HepG2 (cell line): ENCODE data around the gene ZNRD2. TPM values are rescaled to one million over a fixed set of nuclear protein-coding genes. Genes with fewer than 3 reads are reported as not detected.

ENCODE experiments used
- CHCHD3 ChIP-seq: sonication (generic); formaldehyde crosslinking; IDR thresholded peaks from 2 replicates; pipeline ENCODE4 v1.8.0; 2022; ENCODE audit warnings: mild to moderate bottlenecking, missing genetic modification reagents, moderate library complexity
- GZF1 ChIP-seq: sonication (generic); formaldehyde crosslinking; IDR thresholded peaks from 2 replicates; pipeline ENCODE4 v1.5.1; 2020; ENCODE audit warnings: mild to moderate bottlenecking, missing genetic modification reagents
- HMGXB4 ChIP-seq, 2 experiments: sonication (generic) in 1 of 2; formaldehyde crosslinking in 1 of 2; IDR thresholded peaks; 2 replicates each; pipeline versions ENCODE4 v1.4.0 to v1.6.1; 2018 to 2020; ENCODE audit warnings: missing genetic modification reagents in 2 of 2, borderline replicate concordance in 1 of 2, low read depth in 1 of 2, mild to moderate bottlenecking in 1 of 2, missing biosample characterization in 1 of 2
- KDM1A ChIP-seq: IDR thresholded peaks from 2 replicates; pipeline ENCODE4 v1.6.1; 2016; ENCODE audit warnings: missing compliant biosample characterization
- NFIB ChIP-seq: sonication (generic); formaldehyde crosslinking; IDR thresholded peaks from 2 replicates; pipeline ENCODE4 v1.9.0; 2021; ENCODE audit warnings: missing genetic modification reagents, mild to moderate bottlenecking, borderline replicate concordance
- PAF1 ChIP-seq: IDR thresholded peaks from 2 replicates; pipeline ENCODE4 v1.6.1; 2016; ENCODE audit warnings: missing genetic modification reagents, missing compliant biosample characterization
- SIX1 ChIP-seq: sonication (generic); formaldehyde crosslinking; IDR thresholded peaks from 2 replicates; pipeline ENCODE4 v1.4.0; 2020; ENCODE audit warnings: missing genetic modification reagents, borderline replicate concordance
- SOX6 ChIP-seq, 2 experiments: fragments of 450-650 bp in 1 of 2; sonication (generic) in 1 of 2; formaldehyde crosslinking in 1 of 2; IDR thresholded peaks; 2 replicates each; pipeline versions ENCODE4 v1.4.0 to v1.6.1; 2017 to 2020; ENCODE audit warnings: antibody characterized with exemption in 1 of 2, mild to moderate bottlenecking in 1 of 2, missing genetic modification reagents in 1 of 2
- STAG1 ChIP-seq: sonication (generic); formaldehyde crosslinking; IDR thresholded peaks from 2 replicates; pipeline ENCODE4 v1.4.0; 2020; ENCODE audit warnings: missing genetic modification reagents
- TFE3 ChIP-seq: IDR thresholded peaks from 2 replicates; pipeline ENCODE4 v1.6.1; 2016
- ZBED4 ChIP-seq: sonication (generic); formaldehyde crosslinking; IDR thresholded peaks from 2 replicates; pipeline ENCODE4 v1.4.0; 2020; ENCODE audit warnings: missing genetic modification reagents, borderline replicate concordance
- ZBTB43 ChIP-seq: sonication (generic); formaldehyde crosslinking; conservative IDR thresholded peaks from 2 replicates; pipeline ENCODE4 v1.4.0; 2020; ENCODE audit warnings: missing genetic modification reagents
- ZFP41 ChIP-seq: sonication (generic); formaldehyde crosslinking; IDR thresholded peaks from 2 replicates; pipeline ENCODE4 v1.4.0; 2020; ENCODE audit warnings: mild to moderate bottlenecking, missing genetic modification reagents, borderline replicate concordance
- ZNF543 ChIP-seq: sonication (generic); formaldehyde crosslinking; IDR thresholded peaks from 2 replicates; pipeline ENCODE4 v1.4.0; 2020; ENCODE audit warnings: mild to moderate bottlenecking, missing genetic modification reagents
- ZNF549 ChIP-seq: sonication (generic); formaldehyde crosslinking; IDR thresholded peaks from 2 replicates; pipeline ENCODE4 v1.5.0; 2020; ENCODE audit warnings: missing genetic modification reagents
- ZNF552 ChIP-seq: sonication (generic); formaldehyde crosslinking; IDR thresholded peaks from 2 replicates; pipeline ENCODE4 v1.9.0; 2022; ENCODE audit warnings: missing genetic modification reagents, mild to moderate bottlenecking, borderline replicate concordance
- ZNF670 ChIP-seq: sonication (generic); formaldehyde crosslinking; IDR thresholded peaks from 2 replicates; pipeline ENCODE4 v1.8.0; 2022; ENCODE audit warnings: mild to moderate bottlenecking, missing genetic modification reagents, borderline replicate concordance
- ZNF709 ChIP-seq: sonication (generic); formaldehyde crosslinking; IDR thresholded peaks from 2 replicates; pipeline ENCODE4 v1.5.0; 2020; ENCODE audit warnings: mild to moderate bottlenecking, missing genetic modification reagents
- ZNF775 ChIP-seq: sonication (generic); formaldehyde crosslinking; IDR thresholded peaks from 2 replicates; pipeline ENCODE4 v1.4.0; 2020; ENCODE audit warnings: missing genetic modification reagents, mild to moderate bottlenecking, moderate library complexity, borderline replicate concordance
- ZNF781 ChIP-seq: sonication (generic); formaldehyde crosslinking; IDR thresholded peaks from 2 replicates; pipeline ENCODE4 v1.5.1; 2020; ENCODE audit warnings: borderline replicate concordance, mild to moderate bottlenecking, missing genetic modification reagents; ENCODE audit errors: not compliant biosample characterization
- polyA plus RNA-seq, 8 experiments: library from polyadenylated mRNA; depleted of rRNA in 3 of 8; stranded (reverse) in 7 of 8; unstranded in 1 of 8; fragments of >200 nt; fragmentation: Illumina TruSeq in 4 of 8; extraction: Trizol in 4 of 8; gene quantifications; 2 replicates each; pipeline versions ENCODE4 v1.2.1 to v1.2.3, GENCODE V29; 2011 to 2016; ENCODE audit warnings: low read depth in 4 of 8, missing spikeins in 1 of 8, mixed read lengths in 1 of 8; ENCODE audit not compliant: insufficient read depth in 1 of 8
- total RNA-seq, 5 experiments: library from RNA; depleted of rRNA; stranded (reverse); fragments of >200 nt; fragmentation: Illumina TruSeq; extraction: Trizol; gene quantifications; 2 replicates each; pipeline ENCODE4 v1.2.3, GENCODE V29; 2016; ENCODE audit warnings: low read depth in 1 of 5

ZNRD2 gene
- total and polyA plus RNA-seq, 2 of the 13 experiments (the other 11 are each of a cell fraction or from before 2014, with no cell fraction given), result 29.2 to 34.0 TPM

GRCh38 chr11:65540290-65541092, 29.8 kb upstream of the ZNRD2 start (continued):
- TF ChIP-seq ZNF781 (CRISPR knock-in tag), result no peak
- TF ChIP-seq ZNF549 (CRISPR knock-in tag), result no peak
- TF ChIP-seq HMGXB4 (CRISPR knock-in tag; IDR thresholded peaks at IDR 0.05; ENCODE audit: borderline replicate concordance in 1 of 2, low read depth in 1 of 2), result peak; percentile 26 to 27; a peak in 1 of 4 replicates
- no peak for TF ChIP-seq SOX6 (IDR thresholded peaks at IDR 0.05)
- 0 out of 2 replicates have a peak, but pooled peaks have one; percentile 12 for TF ChIP-seq SOX6 (CRISPR knock-in tag; IDR thresholded peaks at IDR 0.05)
- no peak for TF ChIP-seq ZBED4 (CRISPR knock-in tag)
- TF ChIP-seq ZNF543 (CRISPR knock-in tag), result no peak
- TF ChIP-seq ZNF552, result no peak
- TF ChIP-seq KDM1A, result no peak
- peak; percentile 87 for TF ChIP-seq STAG1
- no peak for TF ChIP-seq ZNF775 (CRISPR knock-in tag)
- TF ChIP-seq ZNF709 (CRISPR knock-in tag), result no peak
- TF ChIP-seq ZNF670 (CRISPR knock-in tag), result no peak
- no peak for TF ChIP-seq GZF1 (CRISPR knock-in tag)
- TF ChIP-seq CHCHD3, result no peak
- no peak for TF ChIP-seq NFIB
- no peak for TF ChIP-seq TFE3 (CRISPR knock-in tag)
- no peak for TF ChIP-seq PAF1
- TF ChIP-seq SIX1 (CRISPR knock-in tag), result no peak
- TF ChIP-seq ZBTB43 (CRISPR knock-in tag), result no peak
- no peak for TF ChIP-seq ZFP41 (CRISPR knock-in tag)
